T-cell (primary cell): ENCODE measurements around the gene RAB36. TPM values are rescaled to one million over a fixed set of nuclear protein-coding genes. Genes with fewer than 3 reads are reported as not detected.

Experiments
- ATAC-seq, 4 experiments: fragments of 200-7000 bp in 3 of 4; fragments of 150-1000 bp in 1 of 4; cut with Tn5 transposase; replicated peaks in 1 of 4; 1 replicate in 3 of 4; 2 replicates in 1 of 4; pipeline ENCODE4 v1.10.0; 2021; ENCODE audit warnings: moderate library complexity in 3 of 4, mild to moderate bottlenecking in 2 of 4, moderate number of reproducible peaks in 1 of 4
- CTCF ChIA-PET, 2 donors: fragments of 300-600 bp; sonication (Branson Sonifier 250); formaldehyde crosslinking; loops; one replicate each; lab custom pipeline; 2022; ENCODE audit warnings: antibody characterized with exemption in 2 of 2; lab: Charles Lee
- POLR2A ChIA-PET, 2 donors: fragments of 300-600 bp; sonication (Branson Sonifier 250); formaldehyde crosslinking; loops; one replicate each; lab custom pipeline; 2022; ENCODE audit warnings: antibody characterized with exemption in 2 of 2; lab: Charles Lee
- DNase-seq, 35 experiments: peaks; one replicate each; pipeline versions ENCODE4 v3.0.0 to v3.0.0-alpha.2; 2013 to 2023
- H3K27ac ChIP-seq: one replicate; pipeline ENCODE4 v1.5.1; 2013; ENCODE audit warnings: low read length
- H3K27me3 ChIP-seq, 2 experiments: replicated peaks in 1 of 2; 1 replicate in 1 of 2; 2 replicates in 1 of 2; pipeline versions ENCODE4 v1.6.1 to v1.7.0; 2013; ENCODE audit warnings: low read length in 1 of 2, mixed read lengths in 1 of 2; ENCODE audit not compliant: control insufficient read depth in 2 of 2, insufficient read depth in 2 of 2; ENCODE audit errors: extremely low read depth in 1 of 2
- H3K36me3 ChIP-seq, 2 donors: 1 replicate in 1 of 2; 2 replicates in 1 of 2; pipeline versions ENCODE4 v1.6.1 to v1.7.0; 2013; ENCODE audit warnings: low read length in 1 of 2; ENCODE audit not compliant: control insufficient read depth in 2 of 2, insufficient read depth in 1 of 2; ENCODE audit errors: extremely low read depth in 1 of 2
- H3K4me1 ChIP-seq, 2 experiments: 1 replicate in 1 of 2; 2 replicates in 1 of 2; pipeline versions ENCODE4 v1.6.1 to v1.7.0; 2013; ENCODE audit warnings: low read length in 2 of 2, mixed read lengths in 1 of 2; ENCODE audit not compliant: insufficient read depth in 2 of 2, control insufficient read depth in 1 of 2; ENCODE audit errors: extremely low read depth in 1 of 2
- H3K4me3 ChIP-seq, 2 donors: 1 replicate in 1 of 2; 2 replicates in 1 of 2; pipeline versions ENCODE4 v1.5.1 to v1.7.0; 2013; ENCODE audit warnings: mild to moderate bottlenecking in 2 of 2, low read length in 1 of 2, moderate library complexity in 1 of 2; ENCODE audit not compliant: control insufficient read depth in 1 of 2; ENCODE audit errors: extremely low read depth in 1 of 2
- H3K9me3 ChIP-seq: 2 replicates; pipeline ENCODE4 v1.7.0; 2013
- H3K27ac Mint-ChIP-seq, 2 donors: one replicate each; pipeline ENCODE4 v1.8.0; 2020 to 2021; ENCODE audit warnings: mild to moderate bottlenecking in 2 of 2, mixed read lengths in 2 of 2
- H3K27me3 Mint-ChIP-seq, 2 donors: one replicate each; pipeline ENCODE4 v1.8.0; 2021 to 2022; ENCODE audit warnings: mixed read lengths in 2 of 2
- H3K36me3 Mint-ChIP-seq: one replicate; pipeline ENCODE4 v1.8.0; 2021; ENCODE audit warnings: mixed read lengths
- H3K4me1 Mint-ChIP-seq, 3 donors: one replicate each; pipeline ENCODE4 v1.8.0; 2020 to 2022; ENCODE audit warnings: mixed read lengths in 3 of 3, mild to moderate bottlenecking in 1 of 3
- H3K4me3 Mint-ChIP-seq, 3 donors: one replicate each; pipeline ENCODE4 v1.8.0; 2020 to 2022; ENCODE audit warnings: mild to moderate bottlenecking in 3 of 3, mixed read lengths in 3 of 3, moderate library complexity in 3 of 3
- H3K9me3 Mint-ChIP-seq, 3 donors: one replicate each; pipeline ENCODE4 v1.8.0; 2020 to 2022; ENCODE audit warnings: mixed read lengths in 3 of 3
- WGBS: methylation state at CpG from one replicate; pipeline ENCODE4 v1.1.5; 2013; ENCODE audit warnings: missing lambda C conversion rate; ENCODE audit not compliant: insufficient coverage; 5-methylcytosine and 5-hydroxymethylcytosine counted together
- total RNA-seq, 35 experiments: library from RNA in 6 of 35; stranded (reverse) in 6 of 35; fragments of 120-200 nt in 1 of 35; gene quantifications; one replicate each; pipeline versions ENCODE4 v1.2.1 to v1.2.4 and lab custom pipeline; 2013 to 2026

Gene RAB36
- total RNA-seq, 5 donors from 2014 or later (not counting 1 experiment from before 2014, with no cell fraction given): 0.18 to 1.8 (median 0.47) TPM

DNA sequence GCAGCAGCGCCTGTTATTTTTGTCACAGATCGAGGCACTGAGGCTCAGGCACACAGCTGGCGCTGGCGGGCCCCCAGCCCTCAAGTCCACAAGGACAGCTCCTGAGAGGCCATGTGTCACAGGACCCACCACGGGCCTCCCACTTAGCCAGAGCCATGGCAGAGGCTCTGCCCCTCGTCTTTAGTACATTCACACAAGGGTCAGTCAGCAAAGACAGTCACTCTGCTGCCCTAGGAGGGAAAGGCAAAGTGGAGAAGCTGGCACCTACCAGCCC is 45.8 kb upstream of the RAB36 start:
- Mint-ChIP-seq H3K4me1 (no peaks in the 10 kb centered on the region), H3K36me3 (no peaks in the 10 kb centered on the region), H3K27ac (no peak overlapping the region), H3K27me3 (no peaks in the 10 kb centered on the region), H3K4me3 (no peak overlapping the region), H3K9me3 (no peaks in the 10 kb centered on the region)
- POLR2A ChIA-PET: no interaction called here
- 82% methylated on average over 5 of the region's 6 CpGs for WGBS
- DNase-seq (no peak), ATAC-seq (no peak)
- Histone ChIP-seq H3K4me1 (no peaks in the 10 kb centered on the region), H3K36me3 (no peaks in the 10 kb centered on the region), H3K9me3 (no peaks in the 10 kb centered on the region), H3K27me3 (peaks cover 0 to 2% of the 10 kb centered on the region in 2 experiments), H3K27ac (no peak overlapping the region), H3K4me3 (no peak overlapping the region)
- CTCF ChIA-PET: no interaction called here

DNA sequence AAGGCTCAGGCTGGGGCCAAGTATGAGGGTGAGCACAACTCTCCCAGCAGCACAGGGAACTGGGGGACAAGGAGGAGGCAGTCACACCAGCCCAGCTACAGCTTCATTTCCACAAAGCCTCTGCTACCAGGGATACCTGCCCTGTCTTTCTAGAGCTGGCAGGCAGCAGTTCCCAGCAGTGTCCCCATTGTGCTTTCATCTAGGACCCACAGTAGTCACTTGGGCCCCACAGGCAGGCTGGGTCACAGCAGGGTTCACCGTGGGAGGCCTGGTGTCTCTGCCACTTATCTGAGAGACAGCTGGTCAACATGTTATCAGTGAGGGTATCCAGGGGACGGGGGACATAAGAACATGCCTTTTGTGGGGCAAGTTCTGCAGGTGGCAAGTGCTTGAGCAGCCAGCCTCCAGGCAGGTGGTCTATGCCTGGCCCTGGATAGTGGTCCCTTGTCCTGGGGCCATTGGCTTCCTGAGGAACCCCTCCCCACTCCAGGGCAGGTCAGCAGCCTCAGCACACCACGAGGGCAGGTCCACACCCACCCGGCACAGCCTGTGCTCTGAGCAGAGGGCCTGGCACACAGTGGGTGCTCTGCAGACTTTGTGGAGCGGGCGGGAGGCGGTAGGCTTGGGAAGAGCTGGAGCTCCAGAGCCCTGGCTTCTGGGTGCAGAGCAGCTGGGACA is 45.0 kb upstream of the RAB36 start:
- H3K9me3 Mint-ChIP-seq: no peaks in the 10 kb centered on the region
- Histone ChIP-seq H3K27ac (no peak overlapping the region), H3K9me3 (no peaks in the 10 kb centered on the region), H3K4me3 (no peak overlapping the region), H3K4me1 (no peaks in the 10 kb centered on the region), H3K36me3 (no peaks in the 10 kb centered on the region), H3K27me3 (peaks cover 0 to 2% of the 10 kb centered on the region in 2 experiments)
- H3K36me3 Mint-ChIP-seq: no peaks in the 10 kb centered on the region
- H3K4me1 Mint-ChIP-seq: no peaks in the 10 kb centered on the region
- no peak for DNase-seq
- no peak overlapping the region for H3K27ac Mint-ChIP-seq
- no peak for ATAC-seq
- WGBS: 80% methylated on average over 7 of the region's 7 CpGs
- POLR2A ChIA-PET: no interaction called here
- CTCF ChIA-PET: no interaction called here
- no peak overlapping the region for H3K4me3 Mint-ChIP-seq
- H3K27me3 Mint-ChIP-seq: no peaks in the 10 kb centered on the region

DNA sequence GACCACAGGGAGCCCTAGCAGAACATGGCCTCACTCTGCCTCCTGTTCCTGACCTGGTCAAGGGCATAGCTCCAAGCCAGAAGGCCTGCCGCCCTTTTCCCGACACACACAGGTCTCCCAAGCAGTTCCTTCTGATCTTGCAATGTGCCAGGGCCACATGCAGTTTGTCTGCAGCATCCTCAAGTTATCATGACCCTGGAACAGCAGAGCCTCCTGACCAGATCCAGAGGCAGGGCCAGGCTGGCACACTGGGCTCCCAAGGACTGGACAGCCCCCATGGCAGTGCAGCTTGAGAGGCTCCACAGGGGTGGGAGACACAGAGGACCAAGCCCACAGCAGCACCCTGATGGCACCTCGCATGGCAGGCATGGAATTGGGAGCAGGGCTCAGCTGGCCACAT is 43.8 kb upstream of the RAB36 start:
- no peaks in the 10 kb centered on the region for H3K36me3 ChIP-seq
- peaks cover 0 to 2% of the 10 kb centered on the region in 2 experiments for H3K27me3 ChIP-seq
- no peaks in the 10 kb centered on the region for H3K4me1 ChIP-seq
- Mint-ChIP-seq H3K4me1 (no peaks in the 10 kb centered on the region), H3K36me3 (no peaks in the 10 kb centered on the region), H3K9me3 (no peaks in the 10 kb centered on the region), H3K27ac (no peak overlapping the region), H3K27me3 (no peaks in the 10 kb centered on the region), H3K4me3 (no peak overlapping the region)
- ChIA-PET CTCF (no interaction called here), POLR2A (no interaction called here)
- DNase-seq (no peak), ATAC-seq (no peak)
- H3K27ac ChIP-seq: no peak overlapping the region
- H3K9me3 ChIP-seq: no peaks in the 10 kb centered on the region
- 90% methylated on average over 3 of the region's 3 CpGs for WGBS
- no peak overlapping the region for H3K4me3 ChIP-seq

DNA sequence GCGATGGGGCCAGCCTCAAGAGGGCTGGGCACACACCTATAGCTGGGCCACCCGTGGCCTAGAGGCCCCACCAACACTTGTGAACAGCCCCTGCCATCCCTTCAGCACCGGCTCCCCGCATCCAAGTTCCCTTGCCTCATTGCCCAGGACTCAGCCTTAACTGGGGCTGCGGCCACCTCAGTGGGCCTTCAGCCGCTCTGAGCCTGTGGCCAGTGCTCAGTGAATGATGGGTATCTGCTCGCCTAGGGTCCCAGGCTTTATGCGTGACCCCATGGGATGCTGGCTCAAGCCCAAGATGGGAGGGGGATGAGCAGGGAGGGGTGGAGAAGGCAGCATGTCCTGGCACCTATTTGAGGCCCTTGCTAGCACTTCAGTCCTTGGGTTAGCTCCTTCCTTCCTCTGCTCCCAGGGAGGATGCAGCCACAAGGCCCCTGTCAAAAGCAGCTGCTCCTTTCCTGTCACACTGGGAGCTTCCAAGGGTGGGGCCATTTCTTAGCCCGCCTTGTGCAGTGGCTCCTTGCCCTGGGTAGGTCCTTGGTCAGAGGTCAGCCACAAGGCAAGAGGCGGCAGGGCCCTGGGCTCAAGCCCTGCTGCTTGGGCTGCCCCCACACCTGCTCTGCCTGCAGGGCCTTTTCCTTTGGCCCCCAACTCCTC is 43.1 kb upstream of the RAB36 start:
- no peaks in the 10 kb centered on the region for H3K4me1 ChIP-seq
- H3K27ac ChIP-seq: no peak overlapping the region
- ATAC-seq: no peak
- H3K9me3 ChIP-seq: no peaks in the 10 kb centered on the region
- Mint-ChIP-seq H3K27ac (no peak overlapping the region), H3K27me3 (no peaks in the 10 kb centered on the region), H3K4me3 (no peak overlapping the region), H3K9me3 (no peaks in the 10 kb centered on the region), H3K36me3 (no peaks in the 10 kb centered on the region), H3K4me1 (no peaks in the 10 kb centered on the region)
- DNase-seq: no peak
- H3K36me3 ChIP-seq: no peaks in the 10 kb centered on the region
- WGBS: 90% methylated on average over 10 of the region's 10 CpGs
- ChIA-PET POLR2A (no interaction called here), CTCF (no interaction called here)
- H3K4me3 ChIP-seq: no peak overlapping the region
- peaks cover 0 to 3% of the 10 kb centered on the region in 2 experiments for H3K27me3 ChIP-seq

GRCh38 chr22:23102776-23103175 is 42.5 kb upstream of the RAB36 start:
- no peak overlapping the region for H3K27ac Mint-ChIP-seq
- 100% methylated on average over 1 of the region's 3 CpGs for WGBS
- no peak overlapping the region for H3K4me3 Mint-ChIP-seq

DNA sequence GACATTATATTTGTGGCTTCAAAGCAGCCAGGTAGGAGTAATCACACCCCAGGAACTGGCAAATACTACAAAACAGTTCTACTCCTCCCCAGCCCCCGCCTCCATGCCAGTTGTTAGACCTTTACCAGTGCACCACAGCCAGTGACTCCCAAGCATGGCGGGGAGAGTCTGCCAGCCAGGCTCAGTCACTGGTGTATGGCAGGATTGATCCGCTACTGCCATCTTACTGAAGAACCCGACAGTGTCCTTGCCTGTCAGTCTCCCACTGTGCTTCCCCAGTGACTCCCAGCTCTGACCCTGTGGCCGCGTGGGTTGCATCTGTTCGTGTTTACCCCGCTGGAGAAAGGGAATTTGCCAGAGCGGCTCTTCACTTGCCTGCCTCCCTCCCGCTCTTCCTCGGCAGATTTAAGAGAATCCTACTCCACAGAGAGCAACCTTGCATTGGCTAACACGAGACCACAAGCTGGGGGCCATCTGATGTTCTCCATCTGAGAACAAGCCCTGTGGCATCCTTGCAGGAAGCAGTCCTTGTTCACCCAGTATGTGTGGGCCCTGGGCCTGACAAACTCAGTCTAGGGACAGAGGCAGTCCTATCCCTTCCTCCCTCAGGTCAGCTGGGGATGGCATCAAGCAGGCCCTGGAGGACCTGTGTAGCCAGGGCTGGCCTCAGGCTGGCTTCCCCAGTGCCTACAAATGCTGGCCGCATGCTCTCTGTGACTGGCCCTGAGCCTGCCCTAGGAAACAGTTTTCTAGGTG is 41.9 kb upstream of the RAB36 start:
- no peaks in the 10 kb centered on the region for H3K9me3 ChIP-seq
- ChIA-PET CTCF (interaction anchor here in 1 of 2 donors (0.5 kb wide), 1 partner anchor 298 kb away, joined by 3 read pairs; no protein-coding TSS in a partner anchor), POLR2A (no interaction called here)
- Mint-ChIP-seq H3K4me3 (no peak overlapping the region), H3K27ac (no peak overlapping the region), H3K9me3 (no peaks in the 10 kb centered on the region), H3K27me3 (no peaks in the 10 kb centered on the region), H3K4me1 (no peaks in the 10 kb centered on the region), H3K36me3 (no peaks in the 10 kb centered on the region)
- H3K27ac ChIP-seq: no peak overlapping the region
- ATAC-seq: no peak
- no peak overlapping the region for H3K4me3 ChIP-seq
- H3K27me3 ChIP-seq: peaks cover 0 to 3% of the 10 kb centered on the region in 2 experiments
- DNase-seq: no peak
- WGBS: 89% methylated on average over 9 of the region's 13 CpGs
- no peaks in the 10 kb centered on the region for H3K4me1 ChIP-seq
- no peaks in the 10 kb centered on the region for H3K36me3 ChIP-seq

More at GRCh38 chr22:23102776-23103175, 42.5 kb upstream of the RAB36 start:
- H3K27ac ChIP-seq: no peak overlapping the region
- no peaks in the 10 kb centered on the region for H3K36me3 ChIP-seq
- H3K36me3 Mint-ChIP-seq: no peaks in the 10 kb centered on the region
- H3K27me3 Mint-ChIP-seq: no peaks in the 10 kb centered on the region
- H3K4me3 ChIP-seq: no peak overlapping the region
- no peaks in the 10 kb centered on the region for H3K4me1 ChIP-seq
- ATAC-seq (no peak), DNase-seq (no peak)
- CTCF ChIA-PET: interaction anchor here in 1 of 2 donors (0.5 kb wide), 1 partner anchor 297 kb away, joined by 3 read pairs; no protein-coding TSS in a partner anchor
- H3K27me3 ChIP-seq: peaks cover 0 to 3% of the 10 kb centered on the region in 2 experiments
- H3K9me3 Mint-ChIP-seq: no peaks in the 10 kb centered on the region
- H3K9me3 ChIP-seq: no peaks in the 10 kb centered on the region
- H3K4me1 Mint-ChIP-seq: no peaks in the 10 kb centered on the region
- POLR2A ChIA-PET: no interaction called here
